BJ (cell line): Measurements from ENCODE around the gene CES3. TPM values are rescaled to one million over a fixed set of nuclear protein-coding genes. Genes with fewer than 3 reads are reported as not detected.
"Not testable (repeated sequence)": the region's sequence is repeated elsewhere in the genome, so short reads cannot be mapped to it uniquely, and the experiment has no call there.

Experiments used
- CTCF ChIA-PET: fragments of 350-600 bp; formaldehyde crosslinking; extraction: SDS; loops from one replicate; lab custom pipeline; 2021; ENCODE audit warnings: antibody characterized with exemption, inconsistent platforms; lab: Yijun Ruan, JAX
- POLR2A ChIA-PET: fragments of 300-600 bp; sonication (Branson Sonifier 250); formaldehyde crosslinking; extraction: SDS; loops from one replicate; lab custom pipeline; 2021; ENCODE audit warnings: antibody characterized with exemption; lab: Charles Lee
- DNase-seq: peaks from one replicate; pipeline ENCODE4 v3.0.0-alpha.2; 2011; ENCODE audit warnings: low read depth
- H3K27me3 ChIP-seq: 2 replicates; pipeline ENCODE4 v1.6.0; 2011; ENCODE audit warnings: low read length; ENCODE audit not compliant: control insufficient read depth, insufficient read depth
- H3K36me3 ChIP-seq: 2 replicates; pipeline ENCODE4 v1.5.1; 2011; ENCODE audit warnings: low read length; ENCODE audit not compliant: control insufficient read depth, insufficient read depth
- H3K4me3 ChIP-seq: 2 replicates; pipeline ENCODE4 v1.5.1; 2011; ENCODE audit warnings: low read depth, mild to moderate bottlenecking, control low read depth, low read length
- CTCF ChIP-seq: IDR thresholded peaks from 2 replicates; pipeline ENCODE4 v1.5.1; 2011; ENCODE audit warnings: low read depth, mild to moderate bottlenecking, control low read depth, inconsistent platforms, low read length, moderate library complexity; ENCODE audit not compliant: insufficient read depth
- polyA plus RNA-seq: library from polyadenylated mRNA; depleted of rRNA; stranded (reverse); fragments of >200 nt; gene quantifications from 2 replicates; pipeline ENCODE4 v1.2.3, GENCODE V29; 2011

CES3 gene
- polyA plus RNA-seq, 1 experiment = 0.13 TPM

- DNase-seq = no peak
- H3K36me3 ChIP-seq = no peaks in the 10 kb centered on the region
- H3K4me3 ChIP-seq = no peak overlapping the region
- ChIA-PET CTCF (interaction anchor here (0.6 to 3.2 kb wide), 27 partner anchors 9 to 568 kb away, joined by 3 to 18 read pairs (median 4); partner anchors contain the start of genes B3GNT9 and CIAO2B), POLR2A (no interaction called here)
- peaks cover 7% of the 10 kb centered on the region for H3K27me3 ChIP-seq
- no peak for TF ChIP-seq CTCF
These were observed 7.5 kb upstream of the CES3 start for GRCh38 chr16:66953462-66954096.

- TF ChIP-seq CTCF = peak; percentile 81
- no peak for DNase-seq
- ChIA-PET CTCF (interaction anchor here (0.6 to 3.2 kb wide), 25 partner anchors 8 to 567 kb away, joined by 3 to 18 read pairs (median 4); partner anchors contain the start of genes B3GNT9, CIAO2B and EXOC3L1), POLR2A (no interaction called here)
- peaks cover 5% of the 10 kb centered on the region for H3K27me3 ChIP-seq
- no peak overlapping the region for H3K4me3 ChIP-seq
- H3K36me3 ChIP-seq = no peaks in the 10 kb centered on the region
These were observed 6.9 kb upstream of the CES3 start for GRCh38 chr16:66954097-66954659.

GRCh38 chr16:66955363-66956153 lies 5.5 kb upstream of the CES3 start:
- H3K36me3 ChIP-seq, H3K27me3 ChIP-seq, POLR2A ChIA-PET, H3K4me3 ChIP-seq, DNase-seq: not testable (repeated sequence)
- CTCF ChIA-PET = interaction anchor here (0.8 to 3.9 kb wide), 5 partner anchors 9 to 230 kb away, joined by 3 to 26 read pairs (median 4); no protein-coding TSS in a partner anchor

GRCh38 chr16:66956154-66956457 lies 5.0 kb upstream of the CES3 start:
- CTCF ChIA-PET = interaction anchor here (0.8 to 3.9 kb wide), 5 partner anchors 8 to 229 kb away, joined by 3 to 26 read pairs (median 4); no protein-coding TSS in a partner anchor

GRCh38 chr16:66958857-66959703 lies 2.0 kb upstream of the CES3 start:
- POLR2A ChIA-PET = no interaction called here
- Histone ChIP-seq H3K36me3 (no peaks in the 10 kb centered on the region), H3K27me3 (peaks cover 3% of the 10 kb centered on the region; the same call in 1 of the 2 replicates), H3K4me3 (no peak overlapping the region)
- CTCF ChIA-PET = interaction anchor here (0.8 to 4.6 kb wide), 7 partner anchors 14 to 226 kb away, joined by 3 to 50 read pairs (median 9); no protein-coding TSS in a partner anchor
- DNase-seq = no peak
- TF ChIP-seq CTCF = no peak

More at GRCh38 chr16:66956154-66956457, 5.0 kb upstream of the CES3 start:
- POLR2A ChIA-PET, H3K4me3 ChIP-seq, DNase-seq, H3K27me3 ChIP-seq, H3K36me3 ChIP-seq: not testable (repeated sequence)
